ENCODE results near the gene RRP36.

RRP36 gene

GRCh38 chr6:43050981-43051380 lies 29.6 kb downstream of the RRP36 start:
- no peaks in the 10 kb centered on the region for H3K27me3 ChIP-seq (ENCODE audit: insufficient read depth, low read length)
- H2AFZ ChIP-seq (ENCODE audit: low read length), result no peak overlapping the region
- no peak overlapping the region for H3K27ac ChIP-seq (ENCODE audit: low read depth, low read length, poor library complexity, severe bottlenecking)
- H3K9ac ChIP-seq (ENCODE audit: low read length), result no peak overlapping the region
- no peak overlapping the region for H3K4me2 ChIP-seq (ENCODE audit: low read length)
- H3K36me3 ChIP-seq (ENCODE audit: insufficient read depth, low read length), result peaks cover 22% of the 10 kb centered on the region
- TF ChIP-seq CTCF (IDR thresholded peaks at IDR 0.05; ENCODE audit: low read length) (no peak), EZH2 (IDR thresholded peaks at IDR 0.05; ENCODE audit: borderline replicate concordance, low read length) (no peak)
- no peaks in the 10 kb centered on the region for H4K20me1 ChIP-seq (ENCODE audit: insufficient read depth, low read length)
- H3K79me2 ChIP-seq (ENCODE audit: insufficient read depth, low read length), result no peaks in the 10 kb centered on the region
- no peaks in the 10 kb centered on the region for H3F3A ChIP-seq (ENCODE audit: insufficient read depth, low read length)
- no peak overlapping the region for H3K4me3 ChIP-seq (ENCODE audit: low read depth, low read length, poor library complexity, severe bottlenecking)
- no peaks in the 10 kb centered on the region for H3K9me3 ChIP-seq (ENCODE audit: low read length)
- H3K9me2 ChIP-seq (ENCODE audit: low read depth, low read length), result no peaks in the 10 kb centered on the region
- H3K4me1 ChIP-seq (ENCODE audit: insufficient read depth, low read length, severe bottlenecking), result peaks cover 24% of the 10 kb centered on the region

GRCh38 chr6:43052225-43052841 lies 30.9 kb downstream of the RRP36 start:
- Histone ChIP-seq H3K4me3 (ENCODE audit: low read depth, low read length, poor library complexity, severe bottlenecking) (peak overlapping the region; percentile 78), H3K79me2 (ENCODE audit: insufficient read depth, low read length) (no peaks in the 10 kb centered on the region), H3K9me2 (ENCODE audit: low read depth, low read length) (no peaks in the 10 kb centered on the region), H3F3A (ENCODE audit: insufficient read depth, low read length) (no peaks in the 10 kb centered on the region), H4K20me1 (ENCODE audit: insufficient read depth, low read length) (no peaks in the 10 kb centered on the region), H3K9me3 (ENCODE audit: low read length) (no peaks in the 10 kb centered on the region), H3K4me2 (ENCODE audit: low read length) (peak overlapping the region; percentile 80), H3K27me3 (ENCODE audit: insufficient read depth, low read length) (no peaks in the 10 kb centered on the region), H3K4me1 (ENCODE audit: insufficient read depth, low read length, severe bottlenecking) (peaks cover 24% of the 10 kb centered on the region), H3K9ac (ENCODE audit: low read length) (peak overlapping the region; percentile 85; the same call in 1 of the 2 replicates), H3K36me3 (ENCODE audit: insufficient read depth, low read length) (peaks cover 17% of the 10 kb centered on the region), H3K27ac (ENCODE audit: low read depth, low read length, poor library complexity, severe bottlenecking) (peak overlapping the region; percentile 61), H2AFZ (ENCODE audit: low read length) (no peak overlapping the region)
- TF ChIP-seq EZH2 (IDR thresholded peaks at IDR 0.05; ENCODE audit: borderline replicate concordance, low read length) (no peak), CTCF (IDR thresholded peaks at IDR 0.05; ENCODE audit: low read length) (no peak)

DNA sequence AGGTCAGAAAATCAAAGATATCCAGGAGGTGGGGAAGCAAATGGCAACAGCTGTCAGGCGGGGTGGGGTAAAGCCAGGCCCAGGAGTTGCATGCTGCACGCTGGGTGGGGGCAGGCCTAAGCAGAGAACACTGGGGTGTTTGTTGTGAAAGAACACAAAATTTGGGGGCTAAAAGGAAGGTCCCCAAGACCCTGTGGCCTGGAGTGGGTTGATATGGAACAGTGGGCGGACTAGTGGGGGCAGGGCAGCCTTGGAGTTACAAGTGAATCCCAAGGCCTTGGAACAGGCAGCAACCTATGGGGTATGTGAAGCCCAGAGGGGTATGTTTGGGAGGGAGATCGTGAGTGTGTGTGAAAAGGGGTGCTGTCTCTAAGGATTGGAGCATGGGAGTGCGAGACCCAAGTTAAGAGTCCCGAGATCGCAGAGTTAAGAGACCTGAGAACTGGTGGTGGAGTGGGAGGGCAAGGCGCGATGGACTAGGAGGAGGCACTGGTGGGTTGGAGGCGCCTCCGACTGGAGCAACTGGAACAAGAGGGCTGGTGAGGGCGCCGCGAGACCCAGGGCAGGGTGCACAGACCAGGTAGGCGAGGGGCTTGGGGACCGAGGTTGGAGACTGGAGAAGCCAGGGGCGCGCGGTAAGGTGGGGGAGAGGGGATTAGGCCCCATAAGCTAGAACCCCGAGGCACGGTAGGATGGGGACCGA lies 31.6 kb downstream of the RRP36 start:
- Histone ChIP-seq H3K27me3 (ENCODE audit: insufficient read depth, low read length) (no peaks in the 10 kb centered on the region), H3K27ac (ENCODE audit: low read depth, low read length, poor library complexity, severe bottlenecking) (peak overlapping the region; percentile 61), H3K4me3 (ENCODE audit: low read depth, low read length, poor library complexity, severe bottlenecking) (peak overlapping the region; percentile 78), H4K20me1 (ENCODE audit: insufficient read depth, low read length) (no peaks in the 10 kb centered on the region), H3K9me2 (ENCODE audit: low read depth, low read length) (no peaks in the 10 kb centered on the region), H3F3A (ENCODE audit: insufficient read depth, low read length) (no peaks in the 10 kb centered on the region), H3K79me2 (ENCODE audit: insufficient read depth, low read length) (peaks cover 1% of the 10 kb centered on the region), H3K9me3 (ENCODE audit: low read length) (no peaks in the 10 kb centered on the region), H3K4me2 (ENCODE audit: low read length) (peak overlapping the region; percentile 80), H2AFZ (ENCODE audit: low read length) (no peak overlapping the region), H3K4me1 (ENCODE audit: insufficient read depth, low read length, severe bottlenecking) (peaks cover 28% of the 10 kb centered on the region), H3K9ac (ENCODE audit: low read length) (peak overlapping the region; percentile 85), H3K36me3 (ENCODE audit: insufficient read depth, low read length) (peaks cover 21% of the 10 kb centered on the region)
- TF ChIP-seq CTCF (IDR thresholded peaks at IDR 0.05; ENCODE audit: low read length) (no peak), EZH2 (IDR thresholded peaks at IDR 0.05; ENCODE audit: borderline replicate concordance, low read length) (no peak)

Data from OCI-LY1 (cell line).